COLO668 (cell line): ENCODE measurements around the gene IGF2BP3.
A peak's percentile ranks its signal among the peaks of the same experiment; 100 is the strongest.

Experiments used
- DNase-seq: peaks from one replicate; lab custom pipeline; 2025; ENCODE audit not compliant: unreplicated experiment; lab: John Stamatoyannopoulos, UW

Gene IGF2BP3

DNA sequence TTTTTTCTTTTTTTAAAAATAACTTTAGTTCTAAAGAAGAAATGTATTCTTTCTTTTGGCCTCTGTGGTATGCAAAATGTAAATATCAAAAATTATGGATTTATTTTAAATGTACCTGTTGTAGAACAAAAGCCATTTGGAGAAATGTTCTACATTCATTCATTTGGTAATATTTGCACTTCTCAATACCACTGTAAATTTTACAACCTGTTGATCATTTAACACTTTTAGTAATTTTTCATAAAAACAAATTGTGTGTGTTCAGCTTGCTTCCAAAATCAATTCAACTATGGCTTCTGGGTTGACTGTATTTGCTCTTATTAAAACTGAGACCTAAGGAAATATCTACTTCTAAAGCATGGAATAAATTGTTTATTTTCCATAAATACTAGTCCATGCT lies 2.3 kb upstream of the IGF2BP3 start:
- DNase-seq = no peak

DNA sequence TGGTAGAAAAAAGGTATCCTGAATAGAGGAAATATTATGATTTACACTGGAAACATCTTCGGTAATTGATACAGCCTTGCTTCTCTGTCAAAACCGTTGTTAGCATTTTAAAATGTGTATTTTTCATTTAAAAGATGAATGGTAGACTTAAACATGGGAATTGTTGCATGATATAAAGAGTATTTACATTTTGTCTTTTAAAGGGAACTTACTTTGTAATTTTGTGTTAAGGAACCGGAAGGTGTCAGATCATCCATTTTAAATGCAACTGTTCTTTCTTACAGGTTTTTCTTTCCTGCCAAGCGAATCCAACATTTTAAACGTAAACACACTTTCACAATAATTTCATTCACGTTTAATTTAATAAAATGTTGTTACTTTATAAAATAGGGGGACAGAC lies 1.8 kb upstream of the IGF2BP3 start:
- no peak for DNase-seq

DNA sequence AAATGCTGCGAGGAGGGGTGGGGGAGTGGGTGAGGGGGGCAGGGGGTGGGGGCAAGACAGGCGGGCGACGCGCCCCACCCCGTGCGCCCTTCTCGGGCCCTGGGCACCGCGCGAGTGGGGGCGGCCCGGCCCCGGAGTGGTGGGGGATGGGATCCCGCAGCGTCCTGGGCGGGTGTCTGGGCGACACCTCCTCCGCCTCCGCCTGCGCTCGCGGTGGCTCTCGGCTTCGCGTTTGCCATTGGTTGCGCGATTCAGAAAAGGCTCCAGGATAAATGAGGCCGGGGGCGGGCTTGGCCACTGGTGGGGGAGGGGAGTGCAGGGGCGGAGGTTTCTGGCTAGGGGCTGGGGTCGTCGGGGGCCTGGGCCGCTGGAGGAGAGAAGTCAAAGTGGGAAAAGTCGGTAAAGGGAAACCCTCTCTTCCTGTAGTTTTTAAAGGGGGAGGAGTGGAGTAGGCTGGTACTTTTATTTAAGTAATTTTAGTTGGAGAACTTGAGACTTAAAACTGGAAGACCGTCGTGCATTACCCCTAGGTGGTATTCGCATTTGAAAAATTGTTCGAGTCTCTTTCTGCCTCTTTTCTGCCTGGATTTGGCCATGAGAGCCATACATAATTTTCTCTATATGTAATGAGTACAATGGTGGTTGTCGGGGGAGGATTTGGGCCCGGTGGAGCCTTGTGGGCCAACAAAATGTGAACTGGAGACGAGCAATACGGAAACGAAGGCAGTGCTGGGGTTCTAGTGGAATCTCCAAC lies 992 bp upstream of the IGF2BP3 start:
- peak; percentile 97 for DNase-seq

DNA sequence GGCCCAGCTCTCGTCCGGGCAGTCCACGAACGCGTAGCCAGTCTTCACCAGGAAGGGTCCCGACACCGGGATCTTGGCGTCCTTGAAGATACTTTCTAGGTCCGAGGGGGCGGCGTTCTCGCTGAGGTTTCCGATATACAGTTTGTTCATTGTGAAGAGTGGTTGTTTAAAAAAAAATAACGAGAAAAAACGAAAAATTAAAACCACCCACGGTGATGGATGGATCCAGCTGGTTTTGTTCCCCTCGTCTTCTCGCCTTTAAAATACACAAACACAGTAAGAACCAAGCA lies 385 bp downstream of the IGF2BP3 start:
- DNase-seq = no peak

DNA sequence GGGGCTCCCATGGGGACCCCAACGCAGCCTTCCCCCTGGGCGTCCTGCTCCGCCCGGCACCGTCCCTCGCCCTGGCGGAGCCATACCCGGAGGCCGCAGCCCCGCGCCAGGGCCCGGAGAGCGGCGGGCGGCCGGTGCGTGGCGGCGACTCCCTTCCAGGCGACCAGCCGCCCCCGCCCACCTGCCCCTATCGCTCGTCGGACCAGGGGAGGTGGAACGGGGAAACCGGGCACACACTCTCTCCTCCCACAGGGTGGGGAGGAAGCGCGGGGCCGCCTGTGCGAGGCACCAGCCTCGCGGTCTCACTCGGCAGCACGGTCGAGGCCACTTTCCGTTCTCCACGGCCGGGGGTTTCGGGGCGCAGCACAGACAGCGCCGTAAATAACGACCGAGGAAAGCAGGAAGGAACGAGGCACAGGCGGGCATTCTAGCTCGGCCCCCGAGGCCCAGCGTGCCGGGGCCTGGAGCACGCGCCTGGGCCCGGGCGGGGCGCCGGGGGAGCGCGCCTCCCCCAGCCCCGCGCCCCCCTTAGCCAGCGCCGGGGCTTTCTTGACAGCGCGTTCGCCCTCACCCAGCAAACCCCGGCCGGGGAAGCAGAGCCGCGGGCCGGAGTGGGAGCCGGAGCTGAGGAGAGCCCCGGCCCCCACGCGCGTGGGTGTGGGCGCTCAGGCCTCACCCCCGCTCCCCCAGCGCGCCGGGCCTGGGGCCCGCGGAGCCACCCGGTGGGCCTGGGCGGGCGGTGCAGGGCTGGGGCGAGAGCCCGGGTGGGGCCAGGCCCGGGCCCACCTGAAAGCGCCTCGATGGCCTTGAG lies 936 bp downstream of the IGF2BP3 start:
- DNase-seq = peak; percentile 81

DNA sequence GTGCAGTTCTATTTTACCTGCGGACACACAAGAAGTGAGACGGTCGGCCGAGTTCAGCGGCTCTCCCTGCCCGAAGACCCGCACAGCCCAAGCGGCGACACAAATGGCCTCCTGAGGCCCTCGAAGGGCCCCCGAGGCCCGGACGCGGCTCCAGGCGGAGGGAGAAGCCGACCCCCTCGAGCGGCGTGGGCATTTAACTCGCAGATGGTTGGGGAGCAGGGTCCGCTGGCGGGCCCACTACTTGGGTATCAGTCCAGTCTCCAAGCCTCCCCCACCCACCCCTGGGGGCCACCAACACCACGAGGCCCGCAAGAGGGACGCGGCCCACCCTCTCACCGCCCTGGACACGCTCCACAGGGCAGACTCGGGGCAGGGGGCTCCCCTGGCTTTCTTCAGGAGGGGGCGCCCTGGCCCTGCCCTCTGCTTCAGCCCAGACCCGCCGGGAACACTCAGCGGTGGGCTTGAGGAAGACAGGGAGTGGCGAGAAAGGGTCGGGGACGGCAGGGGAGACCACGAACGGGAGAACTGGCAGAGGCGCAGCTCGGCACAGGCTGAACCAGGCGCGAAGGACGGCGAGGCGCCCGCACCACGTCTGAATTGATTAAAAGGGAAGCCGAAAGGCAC lies 1.7 kb downstream of the IGF2BP3 start:
- peak; percentile 61 for DNase-seq

DNA sequence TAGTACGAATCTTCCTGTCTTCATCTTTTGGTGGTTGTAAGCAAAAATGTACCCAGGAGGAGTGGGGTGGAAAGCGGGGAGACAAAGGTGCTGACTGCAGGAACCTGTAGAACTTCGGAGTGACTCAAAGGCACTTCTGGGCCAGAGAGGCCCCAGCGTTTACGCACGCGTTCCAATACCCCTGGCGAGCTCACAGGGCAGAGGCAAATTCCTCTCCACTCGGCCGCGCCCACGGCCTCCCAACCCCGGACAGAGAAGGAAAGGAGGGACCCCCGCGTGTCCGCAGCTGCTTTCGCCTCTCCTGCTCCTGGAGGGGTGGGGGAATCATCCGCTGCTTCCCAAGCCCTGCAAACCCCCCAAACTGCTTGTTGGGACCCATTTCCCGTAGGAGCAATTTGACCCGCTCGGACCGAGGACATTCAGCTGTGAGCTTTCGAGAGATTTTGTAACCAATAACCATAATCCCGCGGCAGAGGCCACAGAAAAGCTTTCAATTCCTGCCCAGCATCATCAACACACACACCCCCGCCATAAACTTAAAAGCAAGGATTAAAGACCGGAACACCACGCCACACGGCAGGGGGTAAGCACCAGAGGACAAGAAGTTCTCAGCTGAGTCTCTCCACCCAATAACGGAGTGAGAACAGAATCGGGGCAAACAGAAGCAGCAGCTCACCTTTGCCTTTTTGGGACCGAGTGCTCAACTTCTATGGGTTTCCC lies 2.3 kb downstream of the IGF2BP3 start:
- DNase-seq = peak; percentile 61

DNA sequence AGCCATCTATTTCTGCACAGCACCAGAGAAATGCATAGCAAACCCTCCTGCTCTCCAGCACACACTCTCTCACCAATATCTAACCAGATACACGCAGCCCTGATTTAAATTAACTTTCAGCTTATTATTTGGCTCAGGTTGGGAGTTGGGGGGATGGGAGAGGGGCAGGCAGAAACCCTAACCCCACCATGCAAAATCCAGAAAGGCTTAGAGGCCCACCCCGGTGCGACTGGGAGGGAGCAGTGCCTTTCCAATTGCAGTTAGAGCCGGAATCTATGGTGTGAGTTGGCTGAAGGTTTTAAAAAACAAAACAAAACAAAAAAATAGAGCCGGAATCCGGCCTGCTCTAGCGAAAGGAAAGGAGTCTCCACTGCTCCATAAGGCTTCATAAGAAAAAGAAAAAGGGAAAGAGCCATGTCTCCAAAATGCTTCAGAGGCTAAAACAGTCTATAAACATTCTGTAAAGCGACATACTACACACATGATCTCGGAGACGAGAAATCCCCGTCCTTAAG lies 2.9 kb downstream of the IGF2BP3 start:
- DNase-seq = no peak

DNA sequence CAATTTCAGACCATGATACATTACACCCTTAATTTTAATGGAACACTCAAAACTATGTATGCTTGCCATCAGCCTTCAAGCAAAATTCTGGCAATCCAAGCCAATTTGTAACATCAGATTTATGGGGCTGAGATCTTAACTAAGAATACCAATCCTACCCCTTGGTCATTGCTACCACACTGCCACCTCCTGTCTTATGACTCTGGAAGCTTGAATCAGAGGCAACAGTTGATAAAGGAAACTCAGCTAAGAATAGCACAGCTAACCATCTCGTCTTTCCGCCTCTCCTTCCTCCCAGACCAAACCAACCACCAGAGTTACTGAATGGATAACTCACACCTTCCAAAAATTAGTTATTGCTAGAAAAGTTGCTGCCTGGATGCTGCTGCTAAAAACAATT lies 7.4 kb downstream of the IGF2BP3 start:
- no peak for DNase-seq

DNA sequence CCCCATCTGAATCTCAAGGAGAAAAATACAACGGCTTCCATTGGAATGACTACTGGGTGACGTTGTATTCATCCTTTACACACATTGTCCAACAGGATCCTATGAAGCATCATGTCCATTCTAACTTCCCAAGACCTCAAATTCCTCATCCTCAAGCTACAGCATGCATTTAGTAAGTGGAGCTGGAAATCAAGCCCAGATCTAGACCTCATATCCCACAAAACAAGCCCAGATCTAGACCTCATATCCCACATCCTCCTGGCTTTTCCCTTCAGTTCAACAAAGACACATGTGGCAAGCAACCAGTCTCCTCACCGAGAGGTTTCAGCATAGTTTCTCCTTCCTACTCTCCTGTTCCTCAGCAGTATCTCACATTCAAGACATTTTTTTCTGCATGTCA lies 12.2 kb downstream of the IGF2BP3 start:
- no peak for DNase-seq

DNA sequence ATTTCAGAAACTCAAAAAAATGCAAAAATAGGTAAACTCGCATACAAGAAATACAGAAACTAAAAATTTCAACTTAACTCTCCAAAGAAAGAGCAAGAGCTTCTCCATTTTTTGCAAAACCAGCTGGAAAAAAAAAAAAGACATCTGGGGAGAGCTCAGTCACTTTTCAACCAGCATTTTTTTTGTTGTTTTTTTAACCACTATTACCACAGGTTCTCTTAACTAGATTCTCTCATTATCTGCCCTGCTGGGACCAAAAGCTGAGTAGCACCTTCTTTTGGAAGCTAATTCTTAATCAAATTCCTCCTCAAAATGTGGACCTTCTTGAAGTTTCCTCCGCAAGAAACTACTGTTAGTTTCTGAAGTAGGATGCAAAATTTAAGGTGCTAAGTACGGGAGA lies 14.2 kb downstream of the IGF2BP3 start:
- DNase-seq = no peak

DNA sequence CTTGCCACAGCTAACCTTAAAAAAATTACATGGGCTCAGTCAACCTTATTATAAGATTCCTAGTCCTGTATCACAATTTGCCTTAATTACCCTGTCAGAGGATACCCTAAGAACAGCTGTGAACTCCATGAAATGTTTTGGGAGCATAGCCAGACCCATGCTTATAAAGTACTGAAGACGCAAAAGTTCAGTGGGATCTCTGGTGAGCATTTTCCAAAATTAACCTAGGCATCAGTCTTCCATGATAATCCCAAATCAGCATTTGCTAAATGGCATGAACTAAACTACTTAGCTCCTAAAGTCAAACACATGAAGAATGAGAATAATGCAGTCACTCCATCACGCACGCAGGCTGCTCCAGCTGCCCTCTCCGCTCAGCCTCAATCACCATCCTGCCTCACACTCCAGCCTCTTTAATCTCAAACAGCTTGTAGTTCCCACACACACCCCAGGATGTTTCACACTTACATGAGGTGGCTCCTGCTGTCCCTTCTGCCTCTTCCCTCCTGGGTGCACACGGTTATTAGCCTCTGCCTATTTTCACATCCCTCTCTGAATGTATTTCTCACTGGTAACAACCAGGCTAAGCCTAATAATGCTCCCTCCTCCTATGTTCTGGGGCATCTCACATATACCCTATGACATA lies 15.3 kb downstream of the IGF2BP3 start:
- DNase-seq = no peak

DNA sequence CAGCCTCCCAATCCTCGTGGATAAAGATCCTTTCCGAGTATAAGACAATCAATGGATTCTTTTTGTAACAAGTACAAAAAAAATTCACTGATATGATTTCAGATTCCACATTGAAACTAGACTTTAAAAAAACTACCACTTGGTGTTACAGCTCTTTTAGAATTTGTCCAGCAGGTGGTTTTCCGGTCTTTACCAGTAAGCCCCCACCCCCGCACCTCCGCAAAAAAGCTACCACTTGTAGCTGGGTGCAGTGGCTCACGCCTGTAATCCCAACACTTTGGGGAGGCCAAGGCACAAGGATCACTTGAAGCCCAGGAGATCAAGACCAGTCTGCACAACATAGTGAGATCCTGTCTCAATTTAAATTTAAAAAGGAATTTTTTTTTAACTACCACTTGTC lies 19.8 kb downstream of the IGF2BP3 start:
- no peak for DNase-seq

DNA sequence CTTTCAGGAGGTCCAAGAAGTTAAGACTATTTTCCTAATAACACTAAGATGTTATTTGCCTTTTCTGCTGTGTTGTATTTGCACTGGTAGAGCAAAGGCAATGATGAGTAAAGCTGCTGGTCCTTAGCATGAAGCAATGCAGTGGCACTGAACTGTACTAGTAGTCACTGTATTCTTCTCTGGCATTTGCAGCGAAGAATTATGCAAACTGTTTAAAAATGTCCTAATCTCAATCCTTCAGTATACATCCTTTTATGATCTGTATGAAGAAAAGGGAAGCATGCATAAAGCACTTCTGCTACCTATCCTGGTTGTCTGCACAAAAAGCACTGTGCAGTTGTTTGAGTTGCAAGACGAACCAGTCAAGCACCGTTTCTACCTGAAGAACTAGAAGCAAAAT lies 20.4 kb downstream of the IGF2BP3 start:
- no peak for DNase-seq

DNA sequence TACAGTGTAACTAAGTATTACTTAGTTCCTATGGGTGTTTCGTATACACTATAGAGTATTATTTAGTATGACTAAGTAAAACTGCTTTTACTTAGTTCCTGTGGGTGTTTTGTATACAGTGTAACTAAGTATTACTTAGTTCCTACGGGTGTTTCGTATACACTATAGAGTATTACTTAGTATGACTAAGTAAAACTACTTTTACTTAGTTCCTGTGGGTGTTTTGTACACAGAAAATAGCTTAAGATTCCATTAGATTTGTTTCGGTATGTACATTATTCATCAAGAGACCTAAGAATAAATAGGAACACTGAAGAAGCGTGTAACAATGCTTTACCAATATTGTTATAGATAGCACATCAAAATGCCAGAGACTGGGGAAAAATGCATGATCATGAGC lies 25.0 kb downstream of the IGF2BP3 start:
- DNase-seq = no peak

DNA sequence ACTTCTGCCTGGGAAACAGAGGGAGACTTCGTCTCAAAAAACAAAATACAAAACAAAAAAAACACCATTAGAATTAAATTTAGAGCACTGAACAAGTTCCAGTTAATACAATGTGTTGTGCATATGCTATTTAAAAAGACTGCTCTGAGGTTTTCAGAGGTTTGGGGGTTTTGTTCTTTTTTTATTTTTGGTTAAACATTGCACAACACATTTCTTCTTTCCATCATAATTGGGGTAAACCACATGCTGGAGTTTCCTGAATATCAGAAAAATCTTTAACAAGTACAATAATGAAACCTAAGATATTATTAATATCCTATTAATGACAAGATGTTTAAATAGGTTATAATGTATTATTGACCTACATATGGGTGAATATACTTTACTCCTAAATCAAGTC lies 26.3 kb downstream of the IGF2BP3 start:
- no peak for DNase-seq

DNA sequence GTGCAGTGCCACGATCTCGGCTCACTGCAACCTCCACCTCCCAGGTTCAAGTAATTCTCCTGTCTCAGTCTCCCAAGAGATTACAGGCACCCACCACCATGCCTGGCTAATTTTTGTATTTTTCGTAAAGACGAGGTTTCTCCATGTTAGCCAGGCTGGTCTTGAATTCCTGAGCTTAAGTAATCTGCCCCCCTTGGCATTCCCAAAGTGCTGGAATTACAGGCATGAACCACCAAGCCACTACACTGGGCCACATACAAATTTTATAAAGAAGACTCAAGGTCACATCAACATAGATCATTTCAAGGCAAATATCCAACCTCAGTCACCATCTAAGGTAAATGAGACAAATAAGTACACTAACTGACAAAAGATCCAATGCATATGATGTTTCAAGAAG lies 32.1 kb downstream of the IGF2BP3 start:
- no peak for DNase-seq

DNA sequence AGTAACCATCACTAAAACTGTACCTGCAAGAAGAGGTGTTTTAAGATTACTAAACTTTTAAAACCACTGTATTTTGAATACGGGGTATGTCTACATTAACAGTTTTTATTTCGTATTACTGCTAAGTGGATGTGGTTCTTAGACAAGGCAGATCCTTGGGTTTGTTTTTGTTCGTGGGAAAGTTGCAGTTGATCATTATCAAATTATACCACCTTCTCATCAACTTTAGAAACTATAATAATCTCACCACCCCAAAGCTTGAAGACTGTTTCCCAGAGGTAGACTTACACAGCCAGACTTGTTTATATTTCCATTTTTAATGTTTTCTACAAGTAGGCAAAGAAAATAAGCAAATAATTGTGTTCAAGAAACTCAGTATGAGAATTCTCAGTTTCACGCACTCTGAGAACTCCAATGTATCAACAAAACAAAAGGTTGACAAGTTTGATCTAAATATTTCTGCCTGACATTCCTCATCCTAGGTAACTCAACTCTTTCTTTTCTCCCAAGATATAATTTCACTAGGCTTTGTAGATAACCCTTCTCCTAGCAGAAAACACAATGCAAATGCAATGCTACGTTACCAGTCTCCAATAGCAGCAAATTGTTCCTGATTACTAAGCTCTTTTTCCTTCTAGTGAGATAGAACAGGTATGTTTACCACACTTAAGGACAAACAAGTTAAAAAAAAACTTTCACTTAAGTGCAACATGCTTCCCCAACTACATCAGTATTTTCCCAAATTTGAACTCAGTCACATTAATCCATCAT lies 36.0 kb downstream of the IGF2BP3 start:
- no peak for DNase-seq

DNA sequence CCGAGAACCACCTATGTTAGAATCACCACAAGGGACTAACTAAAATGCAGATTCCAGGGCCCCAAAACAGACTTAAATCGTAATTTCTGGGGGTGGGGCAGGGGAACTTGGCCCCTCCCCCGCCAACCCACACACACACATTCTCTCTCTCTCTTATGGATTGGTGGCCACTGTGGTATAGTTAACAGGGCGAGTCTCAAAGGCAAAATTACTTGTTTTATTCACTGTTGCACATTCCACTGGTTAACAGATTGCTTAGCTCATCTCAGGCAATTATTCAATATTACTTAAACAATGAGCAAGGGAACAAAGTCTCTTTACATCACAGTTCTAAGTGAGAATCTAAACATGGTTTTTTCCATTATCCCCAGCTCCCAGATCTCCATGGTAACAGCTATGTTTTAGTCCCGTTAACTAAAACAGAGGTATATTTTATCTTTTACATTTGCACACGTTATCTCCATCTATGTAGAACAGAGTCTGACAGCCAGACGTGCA lies 38.5 kb downstream of the IGF2BP3 start:
- DNase-seq = no peak

DNA sequence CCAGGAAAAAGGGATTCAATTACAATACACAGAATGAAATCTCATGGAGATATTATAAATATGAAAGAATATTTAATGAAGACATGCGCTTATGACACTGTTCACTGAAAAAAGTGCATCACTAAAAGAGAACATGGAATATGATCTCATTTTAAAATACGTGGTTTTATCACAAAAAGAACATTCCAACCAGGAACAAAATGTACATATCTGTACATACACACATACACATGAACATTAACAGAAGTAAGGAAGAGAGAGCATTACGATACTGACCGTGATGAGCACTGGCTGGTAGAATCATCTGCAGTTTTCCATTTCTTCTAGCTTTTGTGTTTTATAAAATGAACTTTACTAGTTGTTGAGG lies 39.4 kb downstream of the IGF2BP3 start:
- DNase-seq = no peak
